Measurements from ENCODE around the gene C9orf57.

DNA sequence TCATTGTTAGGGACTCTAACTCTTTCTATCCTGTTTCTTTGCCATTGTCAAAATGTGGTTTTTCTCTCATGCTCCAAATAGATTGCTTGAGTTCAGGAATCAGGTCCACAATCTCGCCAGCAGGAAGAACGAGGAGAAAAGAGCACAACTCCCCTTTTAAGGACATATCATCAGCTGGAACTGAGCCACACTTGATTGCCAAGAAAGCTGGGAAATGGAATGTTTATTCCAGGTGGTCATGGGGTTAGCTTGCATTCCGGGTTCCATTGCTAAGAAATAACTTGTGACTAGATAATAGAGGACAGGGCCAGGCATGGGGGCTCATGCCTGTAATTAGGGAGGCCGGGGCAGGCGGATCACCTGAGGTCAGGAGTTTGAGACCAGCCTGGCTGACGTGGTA, 32.4 kb upstream of the C9orf57 start:
- TF ChIP-seq, protein P1, sequence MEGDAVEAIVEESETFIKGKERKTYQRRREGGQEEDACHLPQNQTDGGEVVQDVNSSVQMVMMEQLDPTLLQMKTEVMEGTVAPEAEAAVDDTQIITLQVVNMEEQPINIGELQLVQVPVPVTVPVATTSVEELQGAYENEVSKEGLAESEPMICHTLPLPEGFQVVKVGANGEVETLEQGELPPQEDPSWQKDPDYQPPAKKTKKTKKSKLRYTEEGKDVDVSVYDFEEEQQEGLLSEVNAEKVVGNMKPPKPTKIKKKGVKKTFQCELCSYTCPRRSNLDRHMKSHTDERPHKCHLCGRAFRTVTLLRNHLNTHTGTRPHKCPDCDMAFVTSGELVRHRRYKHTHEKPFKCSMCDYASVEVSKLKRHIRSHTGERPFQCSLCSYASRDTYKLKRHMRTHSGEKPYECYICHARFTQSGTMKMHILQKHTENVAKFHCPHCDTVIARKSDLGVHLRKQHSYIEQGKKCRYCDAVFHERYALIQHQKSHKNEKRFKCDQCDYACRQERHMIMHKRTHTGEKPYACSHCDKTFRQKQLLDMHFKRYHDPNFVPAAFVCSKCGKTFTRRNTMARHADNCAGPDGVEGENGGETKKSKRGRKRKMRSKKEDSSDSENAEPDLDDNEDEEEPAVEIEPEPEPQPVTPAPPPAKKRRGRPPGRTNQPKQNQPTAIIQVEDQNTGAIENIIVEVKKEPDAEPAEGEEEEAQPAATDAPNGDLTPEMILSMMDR (IDR thresholded peaks at IDR 0.05; ENCODE audit: low read length), result no peak
- TF ChIP-seq EZH2 (IDR thresholded peaks at IDR 0.05; ENCODE audit: borderline replicate concordance, low read length), result no peak

Measured in OCI-LY1 (cell line).